ACC112 (cell line): Measurements from ENCODE around the gene SLC22A5.

Source experiments
- H2AFZ ChIP-seq: fragments of 200-600 bp; sonication (generic); one replicate; pipeline ENCODE4 v1.6.0; 2017; ENCODE audit warnings: antibody characterized with exemption, low read length; ENCODE audit not compliant: unreplicated experiment
- H3K27ac ChIP-seq: fragments of 200-600 bp; sonication (generic); 2 replicates; pipeline ENCODE4 v1.5.1; 2014; ENCODE audit warnings: low read depth, mild to moderate bottlenecking, antibody characterized with exemption, low read length, moderate library complexity
- H3K27me3 ChIP-seq: fragments of 200-600 bp; sonication (generic); 2 replicates; pipeline ENCODE4 v1.6.1; 2014; ENCODE audit warnings: mild to moderate bottlenecking, antibody characterized with exemption, low read length, moderate library complexity, mixed read lengths; ENCODE audit not compliant: insufficient read depth
- H3K36me3 ChIP-seq: fragments of 200-600 bp; sonication (generic); 2 replicates; pipeline ENCODE4 v1.6.1; 2016; ENCODE audit warnings: mild to moderate bottlenecking, antibody characterized with exemption, low read length, moderate library complexity, mixed read lengths; ENCODE audit not compliant: insufficient read depth
- H3K4me1 ChIP-seq: fragments of 200-600 bp; sonication (generic); one replicate; pipeline ENCODE4 v1.6.1; 2016; ENCODE audit warnings: low read length, mixed read lengths; ENCODE audit not compliant: insufficient read depth, unreplicated experiment, control insufficient read depth
- H3K4me3 ChIP-seq: fragments of 200-600 bp; sonication (generic); 2 replicates; pipeline ENCODE4 v1.5.1; 2014; ENCODE audit warnings: mild to moderate bottlenecking, low read depth, low read length
- H3K79me2 ChIP-seq: fragments of 200-600 bp; sonication (generic); one replicate; pipeline ENCODE4 v1.6.0; 2016; ENCODE audit warnings: low read length; ENCODE audit not compliant: control insufficient read depth, unreplicated experiment, insufficient read depth

The SLC22A5 gene

GRCh38 chr5:132421462-132421861, 52.0 kb downstream of the SLC22A5 start:
- Histone ChIP-seq H3K4me3 (no peak overlapping the region), H3K36me3 (no peaks in the 10 kb centered on the region), H3K79me2 (peaks cover 37% of the 10 kb centered on the region), H3K4me1 (peaks cover 84% of the 10 kb centered on the region), H2AFZ (no peak overlapping the region), H3K27me3 (no peaks in the 10 kb centered on the region), H3K27ac (peak overlapping the region; percentile 30; the same call in 1 of the 2 replicates)

DNA sequence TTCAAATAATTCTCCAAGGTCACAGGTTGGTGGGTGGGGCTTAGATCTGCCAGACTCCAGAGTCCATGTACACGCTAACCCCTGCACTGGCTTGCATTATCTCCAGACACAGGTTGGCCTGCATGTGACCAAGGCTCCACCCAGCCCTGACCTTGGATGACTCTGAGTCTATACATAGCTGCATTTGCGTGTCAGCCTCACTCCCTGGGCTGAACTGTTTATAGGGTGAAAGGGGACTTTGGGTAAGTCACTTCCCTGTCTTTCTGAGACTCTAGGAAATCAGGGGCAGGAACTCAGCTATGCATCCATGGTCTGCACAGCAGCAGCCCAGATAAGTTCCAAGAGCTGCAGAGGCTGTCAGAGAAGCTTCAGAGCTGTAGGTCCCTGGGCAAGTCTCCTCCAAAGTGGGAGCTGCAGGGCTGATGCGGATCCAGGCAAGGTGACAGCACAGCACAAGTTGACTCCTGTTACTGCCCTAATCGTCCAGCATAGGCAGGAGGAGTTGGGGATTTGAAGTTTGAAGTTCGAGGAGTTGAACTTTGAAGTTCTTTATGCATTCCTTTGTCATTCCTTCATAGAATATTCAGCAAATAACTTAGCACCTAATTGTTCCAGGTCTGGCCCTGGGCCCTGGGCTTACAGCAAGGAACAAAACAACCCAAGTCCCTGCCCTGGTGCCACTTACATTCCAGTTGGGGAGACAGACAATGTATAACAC, 53.4 kb downstream of the SLC22A5 start:
- Histone ChIP-seq H2AFZ (no peak overlapping the region), H3K27me3 (no peaks in the 10 kb centered on the region), H3K36me3 (no peaks in the 10 kb centered on the region), H3K27ac (peak overlapping the region; percentile 69), H3K4me1 (peaks cover 86% of the 10 kb centered on the region), H3K4me3 (no peak overlapping the region), H3K79me2 (peaks cover 32% of the 10 kb centered on the region)

GRCh38 chr5:132423438-132423898, 54.0 kb downstream of the SLC22A5 start:
- Histone ChIP-seq H3K4me1 (peaks cover 92% of the 10 kb centered on the region), H3K36me3 (no peaks in the 10 kb centered on the region), H3K27me3 (no peaks in the 10 kb centered on the region), H3K79me2 (peaks cover 32% of the 10 kb centered on the region), H3K4me3 (no peak overlapping the region), H2AFZ (no peak overlapping the region), H3K27ac (peak overlapping the region; percentile 69; the same call in 1 of the 2 replicates)

DNA sequence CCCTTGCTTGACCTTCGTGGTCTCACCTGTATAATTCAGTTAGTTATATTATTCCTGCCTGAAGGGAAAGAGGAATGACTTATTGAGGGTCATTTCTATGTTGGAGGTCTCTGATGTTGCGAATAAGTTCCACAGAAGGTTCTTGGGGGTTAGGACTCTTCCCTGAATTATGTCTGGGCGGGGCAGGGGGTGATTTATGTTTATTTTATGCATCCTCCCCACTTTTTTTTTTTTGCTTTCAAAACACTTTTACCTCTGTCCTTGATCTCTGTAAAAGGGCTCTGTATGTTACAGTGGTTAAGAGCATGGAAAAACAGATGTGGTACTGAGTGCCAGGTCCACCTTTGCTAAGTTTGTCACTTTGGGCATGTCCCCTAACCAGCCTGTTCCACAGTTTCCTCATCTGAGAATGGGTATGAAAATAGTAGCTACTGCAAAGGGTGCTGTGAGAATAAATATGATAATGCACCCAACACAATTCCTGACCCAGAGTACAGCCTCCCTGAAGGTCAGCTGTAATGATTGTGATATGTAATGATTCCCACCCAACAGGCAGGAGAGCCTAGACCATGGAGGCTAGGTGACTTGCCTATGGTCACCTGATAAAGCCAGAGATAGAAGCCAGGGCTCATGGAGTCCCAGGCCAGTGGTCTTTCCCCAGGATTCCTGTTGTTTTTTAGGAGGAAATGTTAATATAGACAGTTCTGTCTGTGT, 54.8 kb downstream of the SLC22A5 start:
- Histone ChIP-seq H3K36me3 (no peaks in the 10 kb centered on the region), H3K4me3 (no peak overlapping the region), H3K4me1 (peaks cover 94% of the 10 kb centered on the region), H2AFZ (no peak overlapping the region), H3K27ac (peak overlapping the region; percentile 96; the same call in 1 of the 2 replicates), H3K27me3 (no peaks in the 10 kb centered on the region), H3K79me2 (peaks cover 36% of the 10 kb centered on the region)

DNA sequence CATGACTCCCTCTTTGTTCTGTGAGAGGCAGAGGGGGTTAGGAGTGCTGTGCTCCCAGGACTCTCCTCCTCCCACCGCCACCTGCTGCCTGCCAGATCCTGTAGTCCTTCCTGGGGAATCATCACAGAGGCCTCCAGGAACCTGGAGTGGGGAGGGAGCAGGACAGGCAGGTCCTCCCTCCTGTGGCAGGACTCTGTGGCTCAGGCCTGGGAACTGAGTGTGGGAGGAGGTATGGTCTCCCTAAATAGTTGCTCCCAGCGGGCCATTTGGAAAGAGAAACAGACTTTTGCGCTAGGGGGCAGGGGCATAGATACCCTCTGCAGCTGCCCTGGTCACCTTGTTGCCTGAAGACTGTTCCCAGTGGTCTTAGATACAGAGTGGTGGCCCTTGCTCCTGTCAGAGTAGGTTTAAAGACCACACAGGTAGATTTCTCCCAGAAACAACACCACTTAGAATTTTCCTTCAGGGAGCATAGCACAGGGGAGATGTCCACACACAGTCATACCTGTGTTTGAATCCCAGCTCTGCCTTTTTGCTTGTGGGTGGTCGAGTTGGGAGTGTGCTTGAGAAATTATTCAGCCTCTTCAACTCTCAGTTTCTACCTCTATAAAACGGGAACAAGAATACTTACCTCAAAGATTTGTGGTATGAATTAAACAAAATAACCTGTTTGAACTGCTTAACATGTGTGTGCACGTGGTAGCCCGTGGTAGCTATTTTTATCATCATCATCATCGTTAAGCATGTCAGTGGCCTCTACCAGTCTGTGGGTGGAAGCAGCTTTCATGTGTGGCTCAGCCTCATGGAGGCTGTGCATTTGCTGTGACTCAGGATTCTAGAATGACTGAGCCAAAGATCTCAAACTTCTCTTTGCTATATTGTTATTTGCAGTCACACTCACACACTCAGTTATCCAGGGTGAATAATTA, 55.8 kb downstream of the SLC22A5 start:
- H2AFZ ChIP-seq: no peak overlapping the region
- H3K27ac ChIP-seq: peak overlapping the region; percentile 96
- H3K27me3 ChIP-seq: no peaks in the 10 kb centered on the region
- H3K36me3 ChIP-seq: no peaks in the 10 kb centered on the region
- H3K4me3 ChIP-seq: peak overlapping the region; percentile 61
- peaks cover 93% of the 10 kb centered on the region for H3K4me1 ChIP-seq
- H3K79me2 ChIP-seq: peaks cover 40% of the 10 kb centered on the region

DNA sequence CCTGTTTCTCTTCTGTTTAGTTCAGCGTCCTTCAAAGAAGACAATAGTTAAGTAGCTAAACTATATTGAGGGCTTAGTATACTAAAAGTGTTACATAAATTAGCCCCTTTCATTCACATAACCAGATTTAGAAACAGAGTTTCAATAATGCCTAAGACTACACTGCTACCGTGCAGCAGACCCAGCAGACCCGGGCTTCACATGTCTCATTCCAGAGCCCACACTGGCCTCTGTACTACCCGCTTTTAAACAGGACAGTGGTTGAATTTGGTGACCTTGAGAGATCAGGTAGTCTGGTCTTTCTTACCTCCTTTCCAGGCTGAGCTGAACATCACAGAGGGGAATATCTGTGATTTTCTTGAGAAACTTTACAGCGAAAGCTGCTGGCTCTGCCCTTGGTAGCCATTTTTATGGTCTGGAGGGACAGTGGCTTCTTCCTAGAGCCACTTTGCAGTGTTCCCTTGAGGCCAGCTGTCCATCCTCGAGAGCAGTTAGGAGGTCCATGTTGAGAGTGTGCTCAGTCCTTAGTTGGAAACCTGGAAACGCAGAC, 56.5 kb downstream of the SLC22A5 start:
- H2AFZ ChIP-seq: no peak overlapping the region
- peaks cover 40% of the 10 kb centered on the region for H3K79me2 ChIP-seq
- H3K36me3 ChIP-seq: no peaks in the 10 kb centered on the region
- peak overlapping the region; percentile 96 for H3K27ac ChIP-seq
- peak overlapping the region; percentile 61 for H3K4me3 ChIP-seq
- H3K27me3 ChIP-seq: no peaks in the 10 kb centered on the region
- H3K4me1 ChIP-seq: peaks cover 85% of the 10 kb centered on the region

DNA sequence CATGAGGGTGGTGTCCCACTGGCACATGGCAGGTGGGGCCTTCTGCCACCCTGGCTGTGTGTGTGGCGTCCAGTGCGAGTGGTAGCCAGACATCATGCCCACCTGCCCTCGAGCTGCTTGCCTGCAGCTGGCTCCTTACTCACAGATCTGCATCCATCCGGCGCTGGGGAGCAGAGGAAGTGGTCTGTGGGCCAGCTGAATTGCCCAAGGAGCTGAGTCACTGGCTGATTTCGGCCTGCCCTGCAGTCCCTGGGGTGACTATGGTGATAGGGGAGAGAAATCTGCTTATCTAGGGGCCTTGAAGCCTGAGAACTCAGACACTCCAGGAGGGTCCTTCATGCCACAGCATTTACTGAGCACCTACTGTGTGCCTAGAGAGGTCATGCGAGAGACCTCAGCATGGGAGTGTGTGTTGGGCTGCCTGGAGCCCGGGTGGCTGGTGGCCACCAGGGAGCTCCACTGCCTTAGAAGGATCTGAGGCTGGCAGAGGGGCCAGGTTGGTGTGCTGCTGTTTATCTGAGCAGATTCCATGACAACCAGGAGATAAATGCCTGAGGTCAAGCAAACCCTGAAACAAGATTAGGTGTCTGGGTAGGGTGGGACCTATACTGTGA, 57.1 kb downstream of the SLC22A5 start:
- Histone ChIP-seq H3K36me3 (no peaks in the 10 kb centered on the region), H3K27me3 (no peaks in the 10 kb centered on the region), H3K79me2 (peaks cover 37% of the 10 kb centered on the region), H3K4me1 (peaks cover 80% of the 10 kb centered on the region), H3K27ac (peak overlapping the region; percentile 96), H2AFZ (no peak overlapping the region), H3K4me3 (peak overlapping the region; percentile 61)

- peaks cover 76% of the 10 kb centered on the region for H3K4me1 ChIP-seq
- H2AFZ ChIP-seq: no peak overlapping the region
- H3K27me3 ChIP-seq: no peaks in the 10 kb centered on the region
- peak overlapping the region; percentile 96 for H3K27ac ChIP-seq
- peaks cover 37% of the 10 kb centered on the region for H3K79me2 ChIP-seq
- peak overlapping the region; percentile 17; the same call in 1 of the 2 replicates for H3K4me3 ChIP-seq
- no peaks in the 10 kb centered on the region for H3K36me3 ChIP-seq
Measured at GRCh38 chr5:132427281-132428146, 58.0 kb downstream of the SLC22A5 start.

- no peaks in the 10 kb centered on the region for H3K36me3 ChIP-seq
- H3K27me3 ChIP-seq: no peaks in the 10 kb centered on the region
- no peak overlapping the region for H3K27ac ChIP-seq
- H3K79me2 ChIP-seq: peaks cover 37% of the 10 kb centered on the region
- no peak overlapping the region for H2AFZ ChIP-seq
- no peak overlapping the region for H3K4me3 ChIP-seq
- peaks cover 70% of the 10 kb centered on the region for H3K4me1 ChIP-seq
Measured at GRCh38 chr5:132428147-132428482, 58.6 kb downstream of the SLC22A5 start.
